GM23338 (cell line): ENCODE data around the gene NOP9. TPM values are rescaled to one million over a fixed set of nuclear protein-coding genes. Genes with fewer than 3 reads are reported as not detected.

Experiments
- ATAC-seq: fragments of 200-7000 bp; cut with Tn5 transposase; 3 replicates; pipeline ENCODE4 v1.9.1; 2020
- DNase-seq: peaks from one replicate; pipeline ENCODE4 v3.0.0-alpha.2; 2015; ENCODE audit warnings: low spot score
- H2AFZ ChIP-seq: fragments of 200-600 bp; sonication (generic); 2 replicates; pipeline ENCODE4 v1.8.0; 2016; ENCODE audit warnings: antibody characterized with exemption, mild to moderate bottlenecking, moderate library complexity
- H3F3A ChIP-seq: fragments of 200-600 bp; sonication (generic); replicated peaks from 2 replicates; pipeline ENCODE4 v1.8.0; 2017; ENCODE audit warnings: antibody characterized with exemption, mixed run types, low read depth
- H3K27ac ChIP-seq: fragments of 200-600 bp; sonication (generic); 2 replicates; pipeline ENCODE4 v1.6.1; 2016; ENCODE audit warnings: low read depth
- H3K27me3 ChIP-seq: fragments of 200-600 bp; sonication (generic); 2 replicates; pipeline ENCODE4 v1.8.0; 2016; ENCODE audit warnings: mild to moderate bottlenecking, mixed run types, moderate library complexity; ENCODE audit not compliant: insufficient read depth
- H3K36me3 ChIP-seq: fragments of 200-600 bp; sonication (generic); 2 replicates; pipeline ENCODE4 v1.8.0; 2016; ENCODE audit warnings: mild to moderate bottlenecking; ENCODE audit not compliant: insufficient read depth
- H3K4me1 ChIP-seq: fragments of 200-600 bp; sonication (generic); 2 replicates; pipeline ENCODE4 v1.8.0; 2016; ENCODE audit warnings: mild to moderate bottlenecking, moderate library complexity; ENCODE audit not compliant: insufficient read depth
- H3K4me2 ChIP-seq: fragments of 200-600 bp; sonication (generic); 2 replicates; pipeline ENCODE4 v1.7.1; 2017; ENCODE audit warnings: mixed run types
- H3K4me3 ChIP-seq: fragments of 200-600 bp; sonication (generic); 2 replicates; pipeline ENCODE4 v1.6.1; 2016; ENCODE audit warnings: mixed run types
- H3K79me2 ChIP-seq: fragments of 200-600 bp; sonication (generic); replicated peaks from 2 replicates; pipeline ENCODE4 v1.8.0; 2017; ENCODE audit warnings: mild to moderate bottlenecking; ENCODE audit not compliant: insufficient read depth
- H3K9me2 ChIP-seq: fragments of 200-600 bp; sonication (generic); 2 replicates; pipeline ENCODE4 v1.8.0; 2017; ENCODE audit not compliant: insufficient read depth
- H4K20me1 ChIP-seq: fragments of 200-600 bp; sonication (generic); replicated peaks from 2 replicates; pipeline ENCODE4 v1.8.0; 2017; ENCODE audit warnings: mild to moderate bottlenecking; ENCODE audit not compliant: insufficient read depth
- H3K27ac Mint-ChIP-seq: 2 replicates; pipeline ENCODE4 v1.8.0; 2020; ENCODE audit warnings: inconsistent platforms, mild to moderate bottlenecking, moderate library complexity, mixed read lengths
- H3K27me3 Mint-ChIP-seq: 3 replicates; pipeline ENCODE4 v1.8.0; 2022; ENCODE audit warnings: low read depth, mild to moderate bottlenecking, moderate library complexity, mixed read lengths, inconsistent platforms; ENCODE audit not compliant: insufficient read depth, poor library complexity
- H3K36me3 Mint-ChIP-seq: 3 replicates; pipeline ENCODE4 v1.8.0; 2021; ENCODE audit warnings: low read depth, mild to moderate bottlenecking, inconsistent platforms, moderate library complexity, mixed read lengths
- H3K4me1 Mint-ChIP-seq: 3 replicates; pipeline ENCODE4 v1.8.0; 2020; ENCODE audit warnings: mild to moderate bottlenecking, inconsistent platforms, mixed read lengths
- H3K4me3 Mint-ChIP-seq: 3 replicates; pipeline ENCODE4 v1.8.0; 2021; ENCODE audit warnings: moderate library complexity, mild to moderate bottlenecking, inconsistent platforms, mixed read lengths
- H3K9me3 Mint-ChIP-seq: 3 replicates; pipeline ENCODE4 v1.8.0; 2020; ENCODE audit warnings: moderate library complexity, mild to moderate bottlenecking, inconsistent platforms, mixed read lengths
- EZH2phosphoT487 ChIP-seq: fragments of 200-600 bp; sonication (generic); IDR thresholded peaks from one replicate; pipeline ENCODE4 v1.8.1; 2018; ENCODE audit warnings: antibody characterized with exemption; ENCODE audit not compliant: unreplicated experiment
- ZNF114 ChIP-seq: fragments of 250-450 bp; sonication (Bioruptor Pico); IDR thresholded peaks from 2 replicates; pipeline ENCODE4 v1.5.0; 2020; ENCODE audit warnings: mild to moderate bottlenecking, moderate library complexity
- ZNF331 ChIP-seq: fragments of 250-450 bp; sonication (Bioruptor Pico); IDR thresholded peaks from 2 replicates; pipeline ENCODE4 v1.5.0; 2020; ENCODE audit warnings: low read depth, mild to moderate bottlenecking, moderate library complexity
- polyA plus RNA-seq: library from polyadenylated mRNA; unstranded; fragments of >200 nt; fragmentation: Nextera tagmentation; extraction: Ambion mirVana; gene quantifications from 2 replicates; pipeline ENCODE4 v1.2.1, GENCODE V29; 2016
- total RNA-seq: library from RNA; depleted of rRNA; stranded (reverse); fragments of >200 nt; shearing (Covaris generic); gene quantifications from 2 replicates; pipeline ENCODE4 v1.2.3, GENCODE V29; 2014
- TF ChIP-seq, protein P1 (sequence below): fragments of 250-450 bp; sonication (Bioruptor Pico); IDR thresholded peaks from 2 replicates; pipeline ENCODE4 v1.5.0; 2020; ENCODE audit warnings: mild to moderate bottlenecking, moderate library complexity
- TF ChIP-seq, protein P2 (sequence below), 2 experiments: fragments of 200-600 bp in 1 of 2; sonication (generic) in 1 of 2; conservative IDR thresholded peaks; 2 replicates each; pipeline versions ENCODE4 v1.5.1 to v1.6.1; 2016 to 2017; ENCODE audit warnings: antibody characterized with exemption in 2 of 2, low read depth in 2 of 2, mild to moderate bottlenecking in 2 of 2, moderate library complexity in 1 of 2

The NOP9 gene
- total and polyA plus RNA-seq, 2 experiments from 2014 or later: 7.9 to 32.8 TPM

DNA sequence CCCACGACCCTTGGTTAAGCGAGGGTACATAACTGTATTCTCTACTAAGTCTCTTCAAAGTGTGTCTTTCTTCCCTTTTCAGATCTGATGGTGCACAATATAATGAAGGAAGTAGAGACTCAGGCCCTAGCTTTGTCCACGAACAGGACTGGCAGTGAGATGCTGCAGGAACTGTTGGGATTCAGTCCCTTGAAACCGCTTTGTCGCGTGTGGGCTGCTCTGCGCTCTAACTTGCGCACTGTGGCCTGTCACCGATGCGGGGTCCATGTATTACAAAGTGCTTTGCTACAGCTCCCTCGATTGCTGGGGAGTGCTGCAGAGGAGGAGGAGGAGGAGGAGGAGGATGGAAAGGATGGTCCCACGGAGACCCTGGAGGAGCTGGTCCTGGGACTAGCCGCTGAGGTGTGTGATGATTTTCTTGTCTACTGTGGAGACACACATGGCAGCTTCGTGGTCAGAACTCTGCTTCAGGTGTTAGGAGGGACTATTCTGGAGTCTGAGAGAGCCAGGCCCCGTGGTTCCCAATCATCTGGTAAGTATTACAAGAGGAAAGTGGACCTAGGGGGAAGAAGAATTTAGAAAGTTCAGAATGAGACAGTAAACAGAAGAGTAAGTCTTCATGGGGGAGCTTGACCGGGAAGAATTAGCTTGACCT, 803 bp downstream of the NOP9 start (continued):
- TF ChIP-seq, protein P1, sequence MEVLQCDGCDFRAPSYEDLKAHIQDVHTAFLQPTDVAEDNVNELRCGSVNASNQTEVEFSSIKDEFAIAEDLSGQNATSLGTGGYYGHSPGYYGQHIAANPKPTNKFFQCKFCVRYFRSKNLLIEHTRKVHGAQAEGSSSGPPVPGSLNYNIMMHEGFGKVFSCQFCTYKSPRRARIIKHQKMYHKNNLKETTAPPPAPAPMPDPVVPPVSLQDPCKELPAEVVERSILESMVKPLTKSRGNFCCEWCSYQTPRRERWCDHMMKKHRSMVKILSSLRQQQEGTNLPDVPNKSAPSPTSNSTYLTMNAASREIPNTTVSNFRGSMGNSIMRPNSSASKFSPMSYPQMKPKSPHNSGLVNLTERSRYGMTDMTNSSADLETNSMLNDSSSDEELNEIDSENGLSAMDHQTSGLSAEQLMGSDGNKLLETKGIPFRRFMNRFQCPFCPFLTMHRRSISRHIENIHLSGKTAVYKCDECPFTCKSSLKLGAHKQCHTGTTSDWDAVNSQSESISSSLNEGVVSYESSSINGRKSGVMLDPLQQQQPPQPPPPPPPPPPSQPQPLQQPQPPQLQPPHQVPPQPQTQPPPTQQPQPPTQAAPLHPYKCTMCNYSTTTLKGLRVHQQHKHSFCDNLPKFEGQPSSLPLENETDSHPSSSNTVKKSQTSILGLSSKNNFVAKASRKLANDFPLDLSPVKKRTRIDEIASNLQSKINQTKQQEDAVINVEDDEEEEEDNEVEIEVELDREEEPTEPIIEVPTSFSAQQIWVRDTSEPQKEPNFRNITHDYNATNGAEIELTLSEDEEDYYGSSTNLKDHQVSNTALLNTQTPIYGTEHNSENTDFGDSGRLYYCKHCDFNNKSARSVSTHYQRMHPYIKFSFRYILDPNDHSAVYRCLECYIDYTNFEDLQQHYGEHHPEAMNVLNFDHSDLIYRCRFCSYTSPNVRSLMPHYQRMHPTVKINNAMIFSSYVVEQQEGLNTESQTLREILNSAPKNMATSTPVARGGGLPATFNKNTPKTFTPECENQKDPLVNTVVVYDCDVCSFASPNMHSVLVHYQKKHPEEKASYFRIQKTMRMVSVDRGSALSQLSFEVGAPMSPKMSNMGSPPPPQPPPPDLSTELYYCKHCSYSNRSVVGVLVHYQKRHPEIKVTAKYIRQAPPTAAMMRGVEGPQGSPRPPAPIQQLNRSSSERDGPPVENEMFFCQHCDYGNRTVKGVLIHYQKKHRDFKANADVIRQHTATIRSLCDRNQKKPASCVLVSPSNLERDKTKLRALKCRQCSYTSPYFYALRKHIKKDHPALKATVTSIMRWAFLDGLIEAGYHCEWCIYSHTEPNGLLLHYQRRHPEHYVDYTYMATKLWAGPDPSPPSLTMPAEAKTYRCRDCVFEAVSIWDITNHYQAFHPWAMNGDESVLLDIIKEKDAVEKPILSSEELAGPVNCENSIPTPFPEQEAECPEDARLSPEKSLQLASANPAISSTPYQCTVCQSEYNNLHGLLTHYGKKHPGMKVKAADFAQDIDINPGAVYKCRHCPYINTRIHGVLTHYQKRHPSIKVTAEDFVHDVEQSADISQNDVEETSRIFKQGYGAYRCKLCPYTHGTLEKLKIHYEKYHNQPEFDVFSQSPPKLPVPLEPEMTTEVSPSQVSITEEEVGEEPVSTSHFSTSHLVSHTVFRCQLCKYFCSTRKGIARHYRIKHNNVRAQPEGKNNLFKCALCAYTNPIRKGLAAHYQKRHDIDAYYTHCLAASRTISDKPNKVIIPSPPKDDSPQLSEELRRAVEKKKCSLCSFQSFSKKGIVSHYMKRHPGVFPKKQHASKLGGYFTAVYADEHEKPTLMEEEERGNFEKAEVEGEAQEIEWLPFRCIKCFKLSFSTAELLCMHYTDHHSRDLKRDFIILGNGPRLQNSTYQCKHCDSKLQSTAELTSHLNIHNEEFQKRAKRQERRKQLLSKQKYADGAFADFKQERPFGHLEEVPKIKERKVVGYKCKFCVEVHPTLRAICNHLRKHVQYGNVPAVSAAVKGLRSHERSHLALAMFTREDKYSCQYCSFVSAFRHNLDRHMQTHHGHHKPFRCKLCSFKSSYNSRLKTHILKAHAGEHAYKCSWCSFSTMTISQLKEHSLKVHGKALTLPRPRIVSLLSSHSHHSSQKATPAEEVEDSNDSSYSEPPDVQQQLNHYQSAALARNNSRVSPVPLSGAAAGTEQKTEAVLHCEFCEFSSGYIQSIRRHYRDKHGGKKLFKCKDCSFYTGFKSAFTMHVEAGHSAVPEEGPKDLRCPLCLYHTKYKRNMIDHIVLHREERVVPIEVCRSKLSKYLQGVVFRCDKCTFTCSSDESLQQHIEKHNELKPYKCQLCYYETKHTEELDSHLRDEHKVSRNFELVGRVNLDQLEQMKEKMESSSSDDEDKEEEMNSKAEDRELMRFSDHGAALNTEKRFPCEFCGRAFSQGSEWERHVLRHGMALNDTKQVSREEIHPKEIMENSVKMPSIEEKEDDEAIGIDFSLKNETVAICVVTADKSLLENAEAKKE (CRISPR knock-in tag): no peak
- TF ChIP-seq, protein P2, sequence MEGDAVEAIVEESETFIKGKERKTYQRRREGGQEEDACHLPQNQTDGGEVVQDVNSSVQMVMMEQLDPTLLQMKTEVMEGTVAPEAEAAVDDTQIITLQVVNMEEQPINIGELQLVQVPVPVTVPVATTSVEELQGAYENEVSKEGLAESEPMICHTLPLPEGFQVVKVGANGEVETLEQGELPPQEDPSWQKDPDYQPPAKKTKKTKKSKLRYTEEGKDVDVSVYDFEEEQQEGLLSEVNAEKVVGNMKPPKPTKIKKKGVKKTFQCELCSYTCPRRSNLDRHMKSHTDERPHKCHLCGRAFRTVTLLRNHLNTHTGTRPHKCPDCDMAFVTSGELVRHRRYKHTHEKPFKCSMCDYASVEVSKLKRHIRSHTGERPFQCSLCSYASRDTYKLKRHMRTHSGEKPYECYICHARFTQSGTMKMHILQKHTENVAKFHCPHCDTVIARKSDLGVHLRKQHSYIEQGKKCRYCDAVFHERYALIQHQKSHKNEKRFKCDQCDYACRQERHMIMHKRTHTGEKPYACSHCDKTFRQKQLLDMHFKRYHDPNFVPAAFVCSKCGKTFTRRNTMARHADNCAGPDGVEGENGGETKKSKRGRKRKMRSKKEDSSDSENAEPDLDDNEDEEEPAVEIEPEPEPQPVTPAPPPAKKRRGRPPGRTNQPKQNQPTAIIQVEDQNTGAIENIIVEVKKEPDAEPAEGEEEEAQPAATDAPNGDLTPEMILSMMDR (conservative IDR thresholded peaks at IDR 0.05; ENCODE audit: low read depth in 2 of 2): no peak

DNA sequence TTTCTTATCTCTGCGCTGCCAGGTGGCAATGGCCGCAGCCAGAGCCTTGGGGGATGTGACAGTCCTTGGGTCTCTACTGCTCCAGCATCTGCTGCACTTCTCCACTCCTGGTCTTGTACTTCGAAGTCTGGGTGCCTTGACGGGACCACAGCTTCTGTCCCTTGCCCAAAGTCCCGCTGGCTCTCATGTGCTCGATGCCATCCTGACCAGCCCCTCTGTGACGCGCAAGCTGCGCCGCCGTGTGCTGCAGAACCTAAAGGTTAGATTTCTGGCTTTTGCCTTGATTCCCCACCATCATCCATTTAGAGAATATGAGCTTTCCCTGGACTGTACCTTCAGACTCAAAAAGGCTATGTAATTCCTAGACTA, 4.4 kb downstream of the NOP9 start:
- no peak overlapping the region for H2AFZ ChIP-seq
- H3K4me1 Mint-ChIP-seq: peaks cover 13% of the 10 kb centered on the region
- peaks cover 2% of the 10 kb centered on the region; the same call in 1 of the 3 replicates for H3K9me3 Mint-ChIP-seq
- peaks cover 13% of the 10 kb centered on the region for H3K79me2 ChIP-seq
- H3K4me2 ChIP-seq: no peak overlapping the region
- H3F3A ChIP-seq: no peaks in the 10 kb centered on the region; the same call in 1 of the 2 replicates
- H3K4me1 ChIP-seq: peaks cover 10% of the 10 kb centered on the region; the same call in 1 of the 2 replicates
- no peak overlapping the region for H3K4me3 Mint-ChIP-seq
- H4K20me1 ChIP-seq: peaks cover 10% of the 10 kb centered on the region
- H3K27me3 ChIP-seq: no peaks in the 10 kb centered on the region
- H3K4me3 ChIP-seq: no peak overlapping the region
- no peak overlapping the region for H3K27ac ChIP-seq
- no peaks in the 10 kb centered on the region for H3K9me2 ChIP-seq
- peaks cover 23% of the 10 kb centered on the region; the same call in 1 of the 2 replicates for H3K36me3 ChIP-seq
- H3K27me3 Mint-ChIP-seq: peaks cover 12% of the 10 kb centered on the region
- DNase-seq (no peak), ATAC-seq (no peak)
- H3K27ac Mint-ChIP-seq: no peak overlapping the region
- peaks cover 68% of the 10 kb centered on the region for H3K36me3 Mint-ChIP-seq
- no peak for TF ChIP-seq EZH2phosphoT487
- TF ChIP-seq, protein P2 (conservative IDR thresholded peaks at IDR 0.05; ENCODE audit: low read depth in 2 of 2): no peak
- no peak for TF ChIP-seq ZNF331 (CRISPR knock-in tag)
- no peak for TF ChIP-seq ZNF114 (CRISPR knock-in tag)
